Measurements from ENCODE around the gene POMT1.

POMT1 gene

DNA sequence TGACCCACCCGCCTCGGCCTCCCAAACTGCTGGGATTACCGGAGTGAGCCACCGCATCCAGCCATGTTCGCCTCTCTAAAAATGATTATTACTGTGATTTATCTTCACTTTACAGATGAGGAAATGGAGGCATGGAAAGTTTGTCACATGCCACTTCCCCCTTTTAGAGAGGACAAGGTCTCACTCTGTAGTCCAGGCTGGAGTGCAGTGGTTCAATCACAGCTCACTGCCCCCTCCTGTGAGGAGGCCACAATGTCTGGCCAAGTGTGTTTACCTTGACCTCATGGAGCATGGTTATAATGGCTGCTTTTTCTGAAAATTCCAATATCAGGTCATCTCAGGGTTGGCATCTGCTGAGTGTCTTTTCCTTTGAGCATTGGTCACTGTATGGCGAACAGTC lies 49.3 kb downstream of the POMT1 start:
- Histone ChIP-seq H3K4me2 (ENCODE audit: low read length) (no peak overlapping the region), H3K4me3 (ENCODE audit: low read depth, low read length) (no peak overlapping the region), H3K9ac (no peak overlapping the region), H3K27me3 (ENCODE audit: control insufficient read depth, insufficient read depth, low read length) (no peaks in the 10 kb centered on the region), H3K79me2 (no peaks in the 10 kb centered on the region), H3K9me3 (ENCODE audit: control insufficient read depth, low read length) (no peaks in the 10 kb centered on the region), H2AFZ (no peak overlapping the region), H3K27ac (no peak overlapping the region), H3K4me1 (no peaks in the 10 kb centered on the region), H3K36me3 (ENCODE audit: control insufficient read depth, insufficient read depth, low read length) (no peaks in the 10 kb centered on the region)
- TF ChIP-seq, protein P1, sequence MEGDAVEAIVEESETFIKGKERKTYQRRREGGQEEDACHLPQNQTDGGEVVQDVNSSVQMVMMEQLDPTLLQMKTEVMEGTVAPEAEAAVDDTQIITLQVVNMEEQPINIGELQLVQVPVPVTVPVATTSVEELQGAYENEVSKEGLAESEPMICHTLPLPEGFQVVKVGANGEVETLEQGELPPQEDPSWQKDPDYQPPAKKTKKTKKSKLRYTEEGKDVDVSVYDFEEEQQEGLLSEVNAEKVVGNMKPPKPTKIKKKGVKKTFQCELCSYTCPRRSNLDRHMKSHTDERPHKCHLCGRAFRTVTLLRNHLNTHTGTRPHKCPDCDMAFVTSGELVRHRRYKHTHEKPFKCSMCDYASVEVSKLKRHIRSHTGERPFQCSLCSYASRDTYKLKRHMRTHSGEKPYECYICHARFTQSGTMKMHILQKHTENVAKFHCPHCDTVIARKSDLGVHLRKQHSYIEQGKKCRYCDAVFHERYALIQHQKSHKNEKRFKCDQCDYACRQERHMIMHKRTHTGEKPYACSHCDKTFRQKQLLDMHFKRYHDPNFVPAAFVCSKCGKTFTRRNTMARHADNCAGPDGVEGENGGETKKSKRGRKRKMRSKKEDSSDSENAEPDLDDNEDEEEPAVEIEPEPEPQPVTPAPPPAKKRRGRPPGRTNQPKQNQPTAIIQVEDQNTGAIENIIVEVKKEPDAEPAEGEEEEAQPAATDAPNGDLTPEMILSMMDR (IDR thresholded peaks at IDR 0.05): no peak

DNA sequence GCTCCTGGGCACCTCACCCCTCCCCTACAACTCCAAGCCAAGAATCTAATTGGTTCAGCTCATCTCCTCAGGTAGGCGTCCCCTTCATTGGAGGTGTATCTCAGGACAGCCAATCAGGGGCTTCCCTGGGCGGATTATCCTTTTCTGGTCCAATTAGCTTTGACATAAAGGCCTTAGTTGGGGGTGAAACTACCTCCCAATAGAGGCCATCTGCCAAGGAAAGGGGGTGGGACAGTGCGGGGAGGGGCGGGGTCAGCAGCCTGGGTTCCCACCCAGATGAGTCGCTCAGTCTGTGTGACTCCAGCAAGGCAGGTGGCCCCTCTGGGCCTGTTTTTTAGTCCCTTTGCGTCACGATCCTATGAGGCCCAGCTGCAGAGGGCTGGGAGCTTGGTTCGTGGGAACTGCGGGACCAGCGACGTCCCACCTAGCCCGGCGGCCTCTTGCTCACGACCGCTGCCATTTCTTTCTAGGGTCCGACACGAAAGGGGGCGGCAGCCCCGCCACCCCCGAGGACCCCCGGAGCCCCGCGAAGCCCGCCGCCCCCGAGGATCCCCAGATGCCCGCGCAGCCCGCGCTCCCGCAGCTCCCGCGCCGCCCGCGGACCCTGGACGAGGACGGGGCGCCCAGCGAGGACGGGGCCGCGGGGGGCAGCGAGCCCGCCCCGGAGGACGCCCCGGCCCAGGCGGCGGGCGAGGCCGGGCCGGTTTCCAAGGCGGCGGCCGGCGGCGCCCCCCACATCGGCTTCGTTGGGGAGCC lies 51.5 kb downstream of the POMT1 start:
- Histone ChIP-seq H3K36me3 (ENCODE audit: control insufficient read depth, insufficient read depth, low read length) (no peaks in the 10 kb centered on the region), H3K79me2 (no peaks in the 10 kb centered on the region), H2AFZ (no peak overlapping the region), H3K9ac (no peak overlapping the region), H3K27me3 (ENCODE audit: control insufficient read depth, insufficient read depth, low read length) (no peaks in the 10 kb centered on the region), H3K4me2 (ENCODE audit: low read length) (no peak overlapping the region), H3K27ac (no peak overlapping the region), H3K4me3 (ENCODE audit: low read depth, low read length) (no peak overlapping the region), H3K9me3 (ENCODE audit: control insufficient read depth, low read length) (no peaks in the 10 kb centered on the region), H3K4me1 (no peaks in the 10 kb centered on the region)
- TF ChIP-seq, protein P1 (IDR thresholded peaks at IDR 0.05): no peak

DNA sequence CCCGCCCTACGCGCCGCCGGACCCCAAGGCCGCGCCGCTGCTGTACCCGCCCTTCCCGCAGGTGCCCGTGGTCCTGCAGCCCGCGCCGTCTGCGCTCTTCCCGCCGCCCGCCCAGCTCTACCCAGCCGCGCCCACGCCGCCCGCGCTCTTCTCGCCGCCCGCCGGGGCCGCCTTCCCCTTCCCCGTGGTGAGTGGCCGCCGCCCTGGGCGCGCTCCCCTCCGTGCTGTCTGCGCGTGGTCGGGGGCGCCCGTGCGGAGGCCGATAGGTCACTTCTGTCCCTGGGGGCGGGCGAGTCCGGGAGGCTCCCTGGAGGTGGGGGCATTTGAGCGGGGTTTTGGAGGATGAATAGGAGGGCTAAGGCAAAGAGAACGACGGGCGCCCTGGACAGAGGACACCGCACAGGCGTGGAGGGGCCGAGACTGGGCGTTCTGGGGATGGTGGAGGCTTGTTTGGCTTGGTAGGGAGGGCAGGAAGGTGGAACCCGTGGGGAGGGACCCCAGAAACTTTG lies 52.2 kb downstream of the POMT1 start:
- H3K27me3 ChIP-seq (ENCODE audit: control insufficient read depth, insufficient read depth, low read length): no peaks in the 10 kb centered on the region
- TF ChIP-seq, protein P1 (IDR thresholded peaks at IDR 0.05): no peak
- H2AFZ ChIP-seq: no peak overlapping the region
- no peaks in the 10 kb centered on the region for H3K4me1 ChIP-seq
- no peaks in the 10 kb centered on the region for H3K9me3 ChIP-seq (ENCODE audit: control insufficient read depth, low read length)
- H3K36me3 ChIP-seq (ENCODE audit: control insufficient read depth, insufficient read depth, low read length): no peaks in the 10 kb centered on the region
- no peak overlapping the region for H3K9ac ChIP-seq
- no peaks in the 10 kb centered on the region for H3K79me2 ChIP-seq
- no peak overlapping the region for H3K4me2 ChIP-seq (ENCODE audit: low read length)
- H3K27ac ChIP-seq: no peak overlapping the region
- H3K4me3 ChIP-seq (ENCODE audit: low read depth, low read length): no peak overlapping the region

DNA sequence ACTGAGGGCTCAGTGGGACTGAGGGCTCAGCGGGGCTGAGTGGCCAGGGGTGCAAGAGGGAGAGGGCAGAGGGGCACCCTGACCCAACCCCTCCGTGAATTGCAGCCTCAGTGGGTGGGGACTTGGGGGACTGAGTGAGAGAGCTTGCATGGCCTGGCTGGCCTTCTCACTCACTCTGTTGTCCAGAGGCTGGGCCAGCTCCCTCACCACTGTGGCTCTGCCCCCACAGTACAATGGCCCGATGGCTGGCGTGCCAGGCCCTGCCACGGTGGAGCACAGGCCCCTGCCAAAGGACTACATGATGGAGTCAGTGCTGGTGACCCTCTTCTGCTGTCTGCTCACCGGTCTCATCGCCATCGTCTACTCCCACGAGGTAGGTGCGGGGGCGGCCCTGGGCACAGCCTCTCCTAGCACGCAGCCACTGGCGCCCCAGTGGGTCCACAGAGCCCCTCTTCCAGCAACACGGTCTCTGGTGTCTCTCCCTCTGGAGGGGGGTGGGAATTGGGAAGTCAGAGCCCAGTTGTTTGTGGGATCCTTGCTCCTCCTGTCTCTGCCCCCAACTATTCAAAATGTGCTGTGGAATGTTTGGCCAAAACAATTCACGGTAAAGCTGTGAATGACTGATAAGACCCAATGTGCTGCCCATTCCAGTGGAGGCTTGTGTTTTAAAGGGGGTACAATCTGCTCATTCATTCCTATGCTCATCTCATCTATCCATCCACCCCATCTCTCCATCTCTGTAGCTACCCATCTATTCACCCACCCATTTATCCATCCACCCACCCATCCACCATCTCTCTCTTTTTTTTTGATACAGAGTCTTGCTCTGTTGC lies 53.3 kb downstream of the POMT1 start:
- Histone ChIP-seq H3K9me3 (ENCODE audit: control insufficient read depth, low read length) (peaks cover 4% of the 10 kb centered on the region), H3K27ac (no peak overlapping the region), H3K79me2 (no peaks in the 10 kb centered on the region), H3K9ac (no peak overlapping the region), H3K36me3 (ENCODE audit: control insufficient read depth, insufficient read depth, low read length) (no peaks in the 10 kb centered on the region), H3K27me3 (ENCODE audit: control insufficient read depth, insufficient read depth, low read length) (no peaks in the 10 kb centered on the region), H3K4me3 (ENCODE audit: low read depth, low read length) (no peak overlapping the region), H3K4me2 (ENCODE audit: low read length) (no peak overlapping the region), H3K4me1 (no peaks in the 10 kb centered on the region), H2AFZ (no peak overlapping the region)
- TF ChIP-seq, protein P1 (IDR thresholded peaks at IDR 0.05): no peak

Measured in parathyroid adenoma (tissue), 2 donors.